GM21390 (cell line): ENCODE measurements around the gene DNAJC25.
"Not testable (repeated sequence)": the region's sequence is repeated elsewhere in the genome, so short reads cannot be mapped to it uniquely, and the experiment has no call there.

Source experiments
- ATAC-seq: cut with Tn5 transposase; IDR thresholded peaks from one replicate; pipeline ENCODE4 v1.9.1; 2021; ENCODE audit not compliant: unreplicated experiment

The DNAJC25 gene

DNA sequence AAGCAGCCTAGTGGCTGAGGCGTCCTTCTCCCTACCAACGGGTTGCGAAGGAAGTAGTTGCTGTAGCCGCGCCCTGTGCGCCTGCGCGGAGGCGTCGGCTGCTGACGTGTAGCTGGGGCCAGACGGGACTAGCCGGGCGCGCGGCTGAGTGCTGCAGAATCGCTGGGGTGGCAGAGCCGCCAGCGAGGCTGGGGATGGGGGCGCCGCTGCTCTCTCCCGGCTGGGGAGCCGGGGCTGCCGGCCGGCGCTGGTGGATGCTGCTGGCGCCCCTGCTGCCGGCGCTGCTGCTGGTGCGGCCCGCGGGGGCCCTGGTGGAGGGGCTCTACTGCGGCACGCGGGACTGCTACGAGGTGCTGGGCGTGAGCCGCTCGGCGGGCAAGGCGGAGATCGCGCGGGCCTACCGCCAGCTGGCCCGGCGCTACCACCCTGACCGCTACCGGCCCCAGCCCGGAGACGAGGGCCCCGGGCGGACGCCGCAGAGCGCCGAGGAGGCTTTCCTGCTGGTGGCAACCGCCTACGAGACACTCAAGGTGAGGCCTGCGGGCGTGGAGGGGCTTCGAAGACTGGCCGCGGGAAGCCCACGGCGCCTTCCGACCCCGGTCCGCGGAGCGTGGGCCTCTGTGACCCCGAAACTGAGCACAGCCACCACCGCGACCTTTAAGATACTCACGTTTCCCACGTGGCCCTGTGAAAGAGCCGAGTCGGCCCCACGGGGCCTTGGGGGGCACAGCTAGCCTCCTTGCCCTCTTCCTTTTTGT is at the start of gene DNAJC25:
Gene DNAJC25, plus strand, starts transcription at position 121 of the 758 bp plus-strand sequence. Its CDS starts 74 bp downstream, at position 195.
- ATAC-seq, result peak; percentile 97

DNA sequence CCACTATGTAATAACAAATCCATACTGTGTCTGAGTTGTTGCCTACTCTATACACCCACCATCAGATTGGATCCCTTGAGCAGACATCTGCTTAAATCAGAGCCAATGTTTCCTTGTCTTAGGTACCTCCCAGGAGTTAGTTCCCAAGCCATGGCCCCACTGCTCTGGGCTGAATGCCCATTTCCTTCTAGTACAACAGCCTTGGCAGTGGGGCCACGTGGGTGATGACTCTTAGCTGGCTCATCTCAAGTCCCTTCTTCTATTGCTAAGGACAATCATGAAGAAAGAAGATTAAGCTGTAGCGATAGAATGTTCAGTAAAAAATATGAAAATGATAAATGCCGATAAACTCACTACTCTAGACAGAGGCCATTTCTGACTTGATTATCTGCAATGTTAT is 48.2 kb upstream of the DNAJC25 start:
- no peak for ATAC-seq

DNA sequence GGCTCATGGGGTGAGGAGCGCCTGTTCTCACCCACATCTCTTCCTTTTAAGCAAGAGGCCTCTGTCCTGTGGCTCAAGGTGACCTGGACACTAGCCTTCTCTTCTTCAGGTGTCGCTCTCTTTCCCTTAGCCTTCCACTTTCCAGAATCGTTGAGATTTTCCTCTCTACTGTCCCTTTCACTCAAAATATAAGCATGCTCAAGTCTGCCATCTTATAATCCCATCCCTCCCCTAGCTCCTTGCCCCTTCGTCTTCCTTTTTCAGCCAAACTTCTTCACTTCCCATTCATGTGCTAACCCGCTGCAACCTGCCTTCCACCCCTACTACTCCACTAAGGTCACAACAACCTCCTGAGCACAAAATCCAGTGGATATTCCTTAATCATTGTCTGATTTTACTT is 44.8 kb upstream of the DNAJC25 start:
- ATAC-seq, result no peak

DNA sequence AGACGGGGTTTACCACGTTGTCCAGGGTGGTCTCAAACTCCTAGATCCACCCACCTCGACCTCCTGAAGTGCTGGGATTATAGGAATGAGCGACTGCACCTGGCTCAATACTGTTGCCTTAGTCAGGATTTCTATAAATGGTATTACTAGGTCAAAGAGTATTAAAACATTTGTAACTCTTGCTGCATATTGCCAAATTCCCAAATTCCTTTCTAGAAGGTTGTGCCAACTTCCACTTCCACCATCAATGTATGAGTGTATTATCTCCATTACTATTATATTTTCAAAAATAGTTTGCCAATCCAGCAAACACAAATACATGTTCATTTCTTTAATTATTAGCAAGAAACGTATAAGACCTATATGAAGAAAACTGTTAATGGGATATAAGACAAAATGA is 42.3 kb upstream of the DNAJC25 start:
- ATAC-seq, result no peak

DNA sequence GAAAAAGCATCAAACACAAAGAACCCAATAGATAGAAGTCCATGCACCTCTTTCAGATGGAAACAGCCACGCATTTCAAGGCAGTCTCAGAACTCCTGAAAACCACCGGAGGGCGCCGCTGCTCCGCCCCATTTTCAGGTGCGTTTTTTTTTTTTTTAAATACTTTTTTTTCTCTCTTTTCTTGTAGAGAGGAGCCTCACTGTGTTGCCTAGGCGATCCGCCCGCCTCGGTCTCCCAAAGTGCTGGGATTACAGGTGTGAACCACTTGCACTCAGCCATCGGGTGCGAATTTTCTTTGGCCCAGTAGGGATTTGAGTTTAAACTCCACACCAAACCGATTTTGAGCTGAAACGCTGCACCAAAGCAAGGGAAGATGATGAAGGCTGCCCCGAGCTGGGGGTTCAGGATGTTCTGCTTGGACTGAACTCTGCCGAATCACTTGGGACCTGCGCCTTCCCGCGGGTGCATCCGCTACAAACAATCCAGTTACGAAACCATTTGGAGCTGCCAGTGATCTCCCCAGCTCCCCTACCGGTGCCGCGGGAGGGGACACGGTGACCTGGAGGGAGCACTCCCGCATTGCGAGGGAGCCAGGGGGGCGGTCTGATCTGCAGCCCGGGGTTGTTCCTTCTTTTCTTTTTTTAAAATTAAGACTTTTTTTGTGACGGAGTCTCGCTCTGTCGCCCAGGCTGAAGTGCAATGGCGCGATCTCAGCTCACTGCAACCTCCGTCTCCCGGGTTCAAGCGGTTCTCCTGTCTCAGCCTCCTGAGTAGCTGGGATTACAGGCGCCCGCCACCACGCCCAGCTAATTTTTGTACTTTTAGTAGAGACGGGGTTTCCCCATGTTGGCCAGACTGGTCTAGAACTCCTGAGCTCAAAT is 33.0 kb upstream of the DNAJC25 start:
- ATAC-seq, result peak; percentile 53

DNA sequence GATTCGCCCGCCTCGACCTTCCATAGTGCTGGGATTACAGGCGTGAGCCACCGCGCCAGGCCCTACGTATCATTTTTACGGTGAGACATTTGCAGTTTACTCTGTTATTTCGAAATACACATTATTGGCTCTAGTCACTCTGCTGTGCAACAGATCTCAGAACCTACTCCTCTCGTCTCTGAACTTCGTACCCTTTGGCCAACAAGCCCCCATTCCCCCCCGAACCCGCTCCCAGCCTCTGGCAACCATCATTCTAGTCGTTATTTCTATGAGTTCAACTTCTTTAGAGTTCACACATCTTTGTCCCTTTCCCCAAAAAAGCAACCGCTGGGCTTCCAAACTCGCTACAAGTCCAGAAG is 32.4 kb upstream of the DNAJC25 start:
- peak; percentile 22 for ATAC-seq

DNA sequence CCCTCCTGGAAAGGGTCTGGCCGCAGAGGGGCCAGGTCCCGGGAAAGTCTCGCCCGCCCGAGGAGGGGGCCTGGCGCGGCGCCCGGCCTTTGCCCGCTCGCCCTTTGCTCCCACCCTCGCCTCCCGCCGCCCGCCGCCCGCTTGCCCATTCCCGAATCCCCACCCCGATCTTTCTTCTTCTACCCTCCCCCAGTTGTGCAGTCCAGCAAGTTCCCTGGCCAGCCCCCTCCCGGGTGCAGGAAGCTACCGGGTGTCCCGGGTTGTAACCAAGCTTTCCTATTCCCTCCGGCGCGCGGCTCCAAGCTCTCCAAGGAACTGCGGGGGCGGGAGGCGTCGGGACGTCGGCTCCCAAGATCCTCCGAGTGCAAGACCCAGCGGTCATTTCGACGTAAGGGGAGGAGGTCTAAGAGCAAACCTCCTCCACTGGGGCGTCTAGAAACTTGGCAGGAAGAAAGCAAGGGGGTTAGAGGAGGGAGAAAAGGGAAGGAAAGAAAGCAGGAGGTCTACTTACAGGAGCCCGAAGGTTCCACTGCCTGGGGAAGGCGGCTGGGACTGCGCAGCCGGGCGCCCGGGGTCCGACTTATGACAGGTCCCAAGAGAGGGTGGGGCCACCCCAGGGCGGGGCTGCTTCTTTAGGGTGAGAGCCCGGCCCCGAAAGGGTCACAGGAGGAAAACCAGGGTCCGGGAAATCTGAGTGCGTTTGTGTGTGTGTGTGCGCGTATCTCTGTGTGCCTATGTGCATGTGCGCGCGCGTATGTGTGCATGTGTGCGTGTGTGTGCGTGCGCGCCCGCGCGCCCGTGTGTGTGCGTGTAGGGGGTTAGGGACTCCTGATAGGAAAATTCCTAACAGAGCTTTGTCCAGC is 31.8 kb upstream of the DNAJC25 start, which contains the start of gene PTGR1:
Gene PTGR1, minus strand, starts transcription at position 556 of the 863 bp plus-strand sequence. CDS start 2,225 bp downstream, outside the sequence.
- peak; percentile 35 for ATAC-seq

DNA sequence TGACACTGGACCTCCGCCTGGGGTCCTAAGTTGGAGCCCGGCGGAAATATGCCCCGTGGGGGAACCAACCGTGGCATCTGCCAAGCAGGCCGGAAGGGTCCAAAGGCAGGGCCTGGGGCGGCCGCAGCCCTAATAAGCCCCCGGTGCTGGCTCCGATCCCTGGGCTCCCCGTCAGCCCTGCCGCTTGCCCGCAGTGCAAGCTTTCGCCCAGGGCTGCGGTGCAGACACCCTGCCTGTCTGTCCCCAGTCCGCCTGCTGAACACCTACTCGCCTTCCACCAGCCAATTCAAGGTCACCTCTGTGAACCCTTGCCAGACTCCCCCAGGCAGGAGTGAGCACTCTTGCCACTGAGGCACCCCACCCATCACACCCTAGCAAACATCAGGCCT is 31.2 kb upstream of the DNAJC25 start:
- no peak for ATAC-seq

DNA sequence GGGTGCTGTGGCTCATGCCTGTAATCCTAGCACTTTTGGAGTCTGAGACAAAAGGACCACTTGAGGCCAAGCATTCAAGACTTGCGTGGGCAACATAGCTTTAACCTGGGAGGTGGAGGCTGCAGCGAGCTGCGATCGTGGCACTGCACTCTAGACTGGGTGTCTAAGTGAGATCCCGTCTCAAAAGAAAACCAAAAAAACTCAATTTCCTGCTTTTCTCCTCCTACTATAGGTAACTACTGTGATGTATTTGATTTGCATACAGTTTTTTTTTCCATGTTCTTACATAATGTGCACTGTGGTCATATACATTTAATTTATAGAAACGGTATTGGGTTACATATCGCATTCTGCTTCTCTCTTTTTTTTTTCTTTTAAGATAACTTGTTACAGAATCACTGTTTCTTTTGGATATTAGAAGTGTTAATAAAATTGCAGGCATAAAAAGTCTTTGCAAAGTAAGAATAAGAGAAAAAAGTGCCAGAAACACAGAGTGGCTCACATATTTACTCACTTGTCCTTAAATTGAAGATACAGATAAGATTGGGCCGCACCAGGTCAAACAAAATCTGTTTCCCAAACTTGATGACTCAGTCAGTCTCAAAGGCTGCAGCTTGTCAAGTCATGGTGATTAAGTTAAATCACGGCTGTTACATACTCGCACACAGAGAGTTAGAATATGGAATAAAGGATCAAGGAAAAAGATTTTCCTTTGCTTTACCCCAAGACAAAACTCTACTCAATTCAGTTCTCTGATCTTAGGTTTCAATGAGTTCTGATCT is 29.7 kb upstream of the DNAJC25 start:
- ATAC-seq, result no peak

DNA sequence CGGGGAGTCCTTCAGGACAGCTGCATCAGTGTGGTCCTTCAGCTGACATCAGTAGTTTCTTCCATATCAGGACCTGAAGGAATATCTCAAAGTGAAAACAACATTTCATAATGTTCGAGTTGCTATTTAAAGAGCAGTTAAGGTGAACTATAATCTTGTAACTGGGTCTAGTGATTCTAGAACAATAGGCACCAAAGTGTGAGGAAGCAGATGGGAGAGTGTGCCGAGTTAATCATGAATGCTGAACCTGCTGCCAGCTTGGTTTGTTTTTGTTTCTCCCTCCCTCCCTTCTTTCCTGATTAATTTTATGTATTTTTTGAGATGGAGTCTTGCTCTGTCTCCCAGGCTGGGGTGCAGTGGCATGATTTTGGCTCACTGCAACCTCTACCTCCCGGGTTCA is 28.1 kb upstream of the DNAJC25 start:
- no peak for ATAC-seq

DNA sequence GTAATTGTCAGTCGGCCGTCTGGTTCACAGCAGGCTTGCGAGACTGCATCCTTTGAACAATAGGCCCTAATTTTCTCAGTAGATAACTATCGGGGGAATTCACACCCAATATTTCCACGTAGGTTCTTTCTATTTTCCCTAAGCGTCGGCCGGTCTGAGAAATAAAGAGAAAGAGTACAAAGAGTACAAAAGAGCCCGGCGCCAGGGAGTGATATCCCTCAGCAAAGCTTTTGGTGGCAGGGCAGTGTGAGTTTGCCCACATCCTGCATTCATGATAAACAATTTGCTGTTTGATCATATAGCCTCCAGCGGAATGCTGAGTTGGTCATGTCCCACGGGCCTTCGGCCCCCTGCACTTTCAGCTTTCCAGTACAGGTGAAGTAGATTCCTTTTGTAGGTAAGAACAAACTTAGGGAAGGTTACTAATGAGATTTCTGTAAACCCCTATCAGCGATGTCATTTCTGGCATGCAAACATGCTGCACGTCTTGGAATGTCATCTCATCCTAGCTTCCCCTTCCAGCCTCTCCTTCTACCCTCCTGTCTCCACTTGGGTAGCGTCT is 27.0 kb upstream of the DNAJC25 start:
- no peak for ATAC-seq

DNA sequence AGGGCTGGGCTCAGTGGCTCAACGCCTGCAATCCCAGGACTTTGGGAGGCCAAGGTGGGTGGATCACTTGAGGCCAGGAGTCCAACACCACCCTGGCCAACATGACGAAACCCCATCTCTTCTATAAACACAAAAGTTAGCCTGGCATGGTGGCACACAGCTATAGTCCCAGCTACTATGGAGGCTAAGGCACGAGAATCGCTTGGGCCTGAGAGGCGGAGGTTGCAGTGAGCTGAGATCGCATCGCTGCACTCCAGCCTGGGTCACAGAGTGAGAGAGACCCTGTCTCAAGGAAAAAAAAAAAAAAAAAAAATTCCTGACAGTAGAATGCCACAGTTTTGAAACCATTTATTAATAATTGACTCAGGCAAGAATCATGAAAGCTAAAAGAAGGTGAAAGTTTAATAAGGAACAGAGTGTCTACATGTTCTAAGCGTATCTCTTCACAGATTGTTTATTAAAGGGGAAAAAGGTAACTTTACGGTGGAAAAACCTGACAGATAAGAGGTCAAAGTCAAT is 26.0 kb upstream of the DNAJC25 start:
- no peak for ATAC-seq

DNA sequence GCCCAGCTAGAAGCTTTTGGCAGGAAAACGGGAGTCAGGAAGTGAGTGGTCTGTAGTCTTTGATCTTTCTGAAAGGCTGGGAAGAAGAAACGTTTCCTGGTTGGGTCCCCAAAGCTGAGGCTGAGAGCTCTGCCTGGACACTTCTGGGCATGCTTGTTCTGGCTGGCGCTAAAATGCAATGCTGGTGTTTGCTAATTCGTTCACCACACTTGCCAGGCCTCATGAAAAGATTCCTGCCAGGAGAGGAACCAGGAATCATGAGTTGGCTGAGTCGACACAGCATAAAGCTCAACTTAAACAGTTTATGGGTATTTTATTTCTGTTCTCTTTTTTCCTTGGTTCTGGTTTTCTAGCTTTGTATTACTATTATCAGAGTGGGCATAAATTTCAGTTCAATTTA is 21.0 kb upstream of the DNAJC25 start:
- ATAC-seq, result no peak

DNA sequence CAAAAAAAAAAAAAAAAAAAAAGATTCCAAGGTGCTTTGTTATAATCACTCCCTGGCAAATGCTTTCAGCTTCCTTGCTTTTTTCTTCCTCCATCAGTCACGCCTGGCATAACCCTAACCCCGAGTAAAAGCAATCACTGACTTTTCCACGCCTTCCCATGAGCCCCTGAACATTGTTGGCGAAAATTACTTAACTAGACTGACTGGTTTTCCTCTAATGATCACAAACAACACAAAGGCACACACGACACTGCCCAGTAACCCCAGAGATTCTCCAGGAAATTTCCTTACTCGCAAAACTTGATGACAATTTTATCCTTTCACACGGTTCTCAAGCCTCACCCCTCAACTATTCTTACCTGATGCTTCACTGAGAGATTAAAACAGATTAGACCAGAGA is 20.3 kb upstream of the DNAJC25 start:
- ATAC-seq, result no peak

DNA sequence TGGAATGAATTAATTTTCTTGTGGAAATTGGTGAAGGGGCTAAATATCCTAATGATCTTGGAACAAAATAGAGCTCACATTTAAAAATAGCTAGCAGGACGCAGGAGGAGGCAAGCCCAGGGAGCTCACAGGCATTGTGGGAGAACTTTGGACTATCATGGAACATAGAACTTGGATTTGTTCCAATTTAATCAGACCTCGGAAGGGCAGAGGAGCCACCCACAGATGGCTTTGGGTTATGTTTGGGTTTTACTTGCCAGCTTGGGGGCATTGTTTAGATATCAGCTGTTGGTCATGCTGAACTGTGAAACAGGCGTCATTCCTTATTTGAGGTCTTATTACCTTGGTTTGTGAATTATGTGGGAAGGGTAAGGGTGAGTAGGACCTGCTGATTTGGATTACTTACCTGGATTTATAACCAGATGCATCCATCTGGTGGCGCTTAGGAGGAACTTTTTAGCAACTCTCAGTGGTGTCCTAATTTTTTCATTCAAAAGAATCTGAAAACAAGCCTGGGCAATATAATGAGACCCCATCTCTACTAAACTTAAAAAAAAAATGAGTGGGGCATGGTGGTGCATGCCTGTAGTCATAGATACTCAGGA is 17.6 kb upstream of the DNAJC25 start:
- no peak for ATAC-seq

DNA sequence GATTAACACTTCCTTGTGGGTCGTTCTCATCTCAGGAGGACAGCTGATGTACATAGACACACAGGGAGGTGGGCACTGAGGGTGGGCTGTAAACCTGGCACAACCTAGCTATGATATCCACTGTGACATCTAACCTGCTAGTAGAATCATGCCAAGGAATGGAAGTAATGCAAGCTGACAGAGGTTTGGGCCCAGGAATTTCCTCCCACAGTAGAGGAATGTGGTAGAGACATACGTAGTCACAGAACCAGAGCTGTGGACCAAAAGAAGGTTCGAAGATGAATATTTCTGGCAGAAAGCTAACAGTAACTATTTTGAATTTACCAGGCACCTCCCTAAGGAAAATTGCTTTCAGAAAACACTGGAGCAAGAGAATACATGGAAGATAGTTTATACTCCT is 15.2 kb upstream of the DNAJC25 start:
- no peak for ATAC-seq

DNA sequence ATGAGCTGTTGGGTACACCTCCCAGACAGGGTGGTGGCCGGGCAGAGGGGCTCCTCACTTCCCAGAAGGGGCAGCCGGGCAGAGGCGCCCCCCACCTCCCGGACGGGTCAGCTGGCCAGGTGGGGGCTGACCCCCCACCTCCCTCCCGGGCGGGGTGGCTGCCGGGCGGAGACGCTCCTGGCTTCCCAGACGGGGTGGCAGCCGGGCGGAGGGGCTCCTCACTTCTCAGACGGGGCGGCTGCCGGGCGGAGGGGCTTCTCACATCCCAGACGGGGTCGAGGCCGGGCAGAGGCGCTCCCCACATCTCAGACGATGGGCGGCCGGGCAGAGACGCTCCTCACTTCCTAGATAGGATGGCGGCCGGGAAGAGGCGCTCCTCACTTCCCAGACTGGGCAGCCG is 13.8 kb upstream of the DNAJC25 start:
- ATAC-seq, result not testable (repeated sequence)

DNA sequence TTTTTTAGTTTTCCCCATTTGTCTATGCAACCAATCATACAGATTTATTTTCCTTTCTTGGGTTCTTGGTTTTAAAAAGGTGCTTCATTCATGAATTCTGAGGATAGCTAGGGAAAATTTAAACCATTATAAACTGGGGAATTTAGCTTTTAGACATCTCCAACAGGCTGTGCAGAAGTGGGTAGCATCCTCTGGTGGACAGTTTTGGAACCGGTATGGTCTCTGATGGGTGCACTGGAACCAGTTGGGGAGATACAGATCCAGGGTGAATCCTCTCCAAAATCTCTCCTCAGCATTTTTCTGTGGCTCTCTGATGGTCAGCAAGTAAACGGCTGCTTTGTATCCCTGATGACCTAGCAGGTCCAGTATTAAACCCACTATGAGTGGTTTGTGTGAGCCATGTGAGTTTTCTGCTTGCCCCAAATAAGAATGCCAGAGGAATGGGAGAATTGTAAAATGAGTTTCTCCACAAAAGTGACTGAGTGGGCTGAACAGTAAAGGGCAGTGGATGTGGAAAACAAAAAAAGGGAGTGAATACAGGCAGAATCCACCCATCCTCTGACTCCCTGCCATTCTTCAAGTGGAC is 9.1 kb upstream of the DNAJC25 start:
- ATAC-seq, result no peak

DNA sequence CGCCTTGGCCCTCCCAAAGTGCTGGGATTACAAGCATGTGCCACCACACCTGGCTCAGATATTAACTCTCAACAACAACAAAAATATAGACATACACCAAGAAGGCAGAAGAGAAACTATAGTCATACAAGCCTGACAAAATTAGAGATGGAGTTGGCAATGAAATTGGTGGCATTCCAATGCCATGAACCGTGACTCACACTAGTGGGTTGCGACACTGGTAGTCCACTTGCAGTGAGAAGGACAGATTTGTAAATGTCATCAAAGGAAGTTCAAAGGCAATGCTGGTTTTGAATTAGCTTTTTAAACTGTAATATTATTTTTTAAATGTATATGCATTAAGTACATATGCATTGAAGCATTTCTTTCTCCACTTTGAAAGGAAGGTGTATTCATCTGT is 8.5 kb upstream of the DNAJC25 start:
- no peak for ATAC-seq
